ENCODE results near the gene DDX1.

DNA sequence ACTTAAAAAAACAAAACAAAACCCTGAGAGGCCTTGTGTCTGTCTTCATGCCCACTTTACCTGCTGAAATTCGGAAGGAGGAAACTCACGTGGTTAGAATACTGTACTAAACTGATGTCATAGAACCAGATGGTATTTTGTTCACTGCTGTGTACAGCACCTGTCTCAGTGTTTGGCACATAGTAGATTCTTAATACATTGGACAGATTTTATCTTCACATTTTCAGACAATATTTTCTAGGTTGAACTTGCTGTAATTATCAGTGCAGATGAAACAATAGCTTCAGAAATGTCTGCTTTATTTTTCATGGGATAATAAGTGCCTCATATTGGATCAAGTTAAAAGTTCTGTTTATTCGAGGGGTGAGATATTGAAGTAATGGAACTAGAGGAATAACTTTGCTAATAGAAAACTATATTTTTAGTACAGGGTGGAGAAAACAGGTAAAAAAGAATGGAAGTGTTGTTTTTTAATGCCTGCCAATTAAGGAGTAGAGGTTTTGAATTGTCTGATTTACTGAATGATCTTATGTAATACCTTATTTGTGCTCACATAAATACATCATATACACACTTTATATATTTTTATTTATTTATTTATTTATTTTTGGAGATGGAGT lies 23.7 kb downstream of the DDX1 start:
- no peak for TF ChIP-seq EZH2 (IDR thresholded peaks at IDR 0.05; ENCODE audit: borderline replicate concordance, low read depth, low read length, severe bottlenecking)
- TF ChIP-seq, protein P1, sequence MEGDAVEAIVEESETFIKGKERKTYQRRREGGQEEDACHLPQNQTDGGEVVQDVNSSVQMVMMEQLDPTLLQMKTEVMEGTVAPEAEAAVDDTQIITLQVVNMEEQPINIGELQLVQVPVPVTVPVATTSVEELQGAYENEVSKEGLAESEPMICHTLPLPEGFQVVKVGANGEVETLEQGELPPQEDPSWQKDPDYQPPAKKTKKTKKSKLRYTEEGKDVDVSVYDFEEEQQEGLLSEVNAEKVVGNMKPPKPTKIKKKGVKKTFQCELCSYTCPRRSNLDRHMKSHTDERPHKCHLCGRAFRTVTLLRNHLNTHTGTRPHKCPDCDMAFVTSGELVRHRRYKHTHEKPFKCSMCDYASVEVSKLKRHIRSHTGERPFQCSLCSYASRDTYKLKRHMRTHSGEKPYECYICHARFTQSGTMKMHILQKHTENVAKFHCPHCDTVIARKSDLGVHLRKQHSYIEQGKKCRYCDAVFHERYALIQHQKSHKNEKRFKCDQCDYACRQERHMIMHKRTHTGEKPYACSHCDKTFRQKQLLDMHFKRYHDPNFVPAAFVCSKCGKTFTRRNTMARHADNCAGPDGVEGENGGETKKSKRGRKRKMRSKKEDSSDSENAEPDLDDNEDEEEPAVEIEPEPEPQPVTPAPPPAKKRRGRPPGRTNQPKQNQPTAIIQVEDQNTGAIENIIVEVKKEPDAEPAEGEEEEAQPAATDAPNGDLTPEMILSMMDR (IDR thresholded peaks at IDR 0.05; ENCODE audit: extremely low read depth in 1 of 2, insufficient read depth in 1 of 2, low read depth in 1 of 2, low read length in 2 of 2): no peak

Data from endothelial cell of umbilical vein (primary cell).